ENCODE measurements around the gene SERTAD1.
"Not testable (repeated sequence)": the region's sequence is repeated elsewhere in the genome, so short reads cannot be mapped to it uniquely, and the experiment has no call there.

Gene SERTAD1

DNA sequence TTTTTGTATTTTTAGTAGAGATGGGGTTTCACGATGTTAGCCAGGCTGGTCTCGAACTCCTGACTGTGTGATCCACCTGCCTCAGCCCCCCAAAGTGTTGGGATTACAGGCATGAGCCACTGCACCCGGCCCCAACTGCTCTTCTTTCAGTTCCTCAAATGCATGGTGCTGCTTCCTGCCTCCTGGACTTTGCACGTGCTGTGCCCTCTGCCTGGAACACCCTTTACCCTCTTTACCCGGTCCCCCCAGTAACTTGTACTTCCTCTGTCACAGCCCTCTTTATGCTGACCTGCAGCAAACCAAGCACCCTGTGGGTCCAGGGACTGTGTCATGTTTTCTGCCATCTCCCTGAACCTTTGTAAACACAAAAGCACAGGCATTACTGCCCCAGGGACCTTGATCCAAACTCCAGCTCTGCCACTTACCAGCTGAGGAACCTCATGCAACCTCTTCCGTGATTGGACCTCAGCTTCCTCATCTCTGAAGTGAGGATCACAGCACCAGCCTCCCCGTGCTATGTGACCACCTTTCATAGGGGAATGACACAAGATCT, 36.0 kb upstream of the SERTAD1 start:
- ChIA-PET POLR2A (interaction anchor here (1.4 kb wide), 1 partner anchor 36 kb away, joined by 14 read pairs; the partner anchor contains the start of gene SERTAD1), CTCF (interaction anchor here (1.2 to 6.6 kb wide), 3 partner anchors 25 to 109 kb away, joined by 3 to 23 read pairs (median 3); no protein-coding TSS in a partner anchor)
- TF ChIP-seq, protein P1, sequence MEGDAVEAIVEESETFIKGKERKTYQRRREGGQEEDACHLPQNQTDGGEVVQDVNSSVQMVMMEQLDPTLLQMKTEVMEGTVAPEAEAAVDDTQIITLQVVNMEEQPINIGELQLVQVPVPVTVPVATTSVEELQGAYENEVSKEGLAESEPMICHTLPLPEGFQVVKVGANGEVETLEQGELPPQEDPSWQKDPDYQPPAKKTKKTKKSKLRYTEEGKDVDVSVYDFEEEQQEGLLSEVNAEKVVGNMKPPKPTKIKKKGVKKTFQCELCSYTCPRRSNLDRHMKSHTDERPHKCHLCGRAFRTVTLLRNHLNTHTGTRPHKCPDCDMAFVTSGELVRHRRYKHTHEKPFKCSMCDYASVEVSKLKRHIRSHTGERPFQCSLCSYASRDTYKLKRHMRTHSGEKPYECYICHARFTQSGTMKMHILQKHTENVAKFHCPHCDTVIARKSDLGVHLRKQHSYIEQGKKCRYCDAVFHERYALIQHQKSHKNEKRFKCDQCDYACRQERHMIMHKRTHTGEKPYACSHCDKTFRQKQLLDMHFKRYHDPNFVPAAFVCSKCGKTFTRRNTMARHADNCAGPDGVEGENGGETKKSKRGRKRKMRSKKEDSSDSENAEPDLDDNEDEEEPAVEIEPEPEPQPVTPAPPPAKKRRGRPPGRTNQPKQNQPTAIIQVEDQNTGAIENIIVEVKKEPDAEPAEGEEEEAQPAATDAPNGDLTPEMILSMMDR (IDR thresholded peaks at IDR 0.05; ENCODE audit: control extremely low read depth, extremely low read depth, low read depth, missing control alignments), result no peak
- DNase-seq (ENCODE audit: extremely low spot score), result no peak

DNA sequence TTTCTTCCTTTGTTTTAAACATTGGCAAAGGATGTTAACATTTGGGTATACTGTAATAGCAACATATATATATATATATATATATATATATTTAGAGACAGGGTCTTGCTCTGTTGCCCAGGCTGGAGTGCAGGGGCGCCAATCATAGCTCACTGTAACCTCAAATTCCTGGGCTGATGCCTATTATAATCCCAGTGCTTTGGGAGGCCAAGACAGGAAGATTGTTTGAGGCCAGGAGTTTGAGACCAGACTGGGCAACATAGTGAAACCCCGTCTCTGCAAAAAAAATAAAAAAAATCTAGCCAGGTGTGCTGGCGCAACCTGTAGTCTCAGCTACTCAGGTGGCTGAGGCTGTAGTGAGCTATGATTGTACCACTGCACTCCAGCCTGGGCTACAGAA, 34.4 kb upstream of the SERTAD1 start:
- ChIA-PET POLR2A (no interaction called here), CTCF (interaction anchor here (6.6 kb wide), 1 partner anchor 62 kb away, joined by 23 read pairs; no protein-coding TSS in a partner anchor)
- TF ChIP-seq, protein P1 (IDR thresholded peaks at IDR 0.05; ENCODE audit: control extremely low read depth, extremely low read depth, low read depth, missing control alignments), result no peak
- no peak for DNase-seq (ENCODE audit: extremely low spot score)

DNA sequence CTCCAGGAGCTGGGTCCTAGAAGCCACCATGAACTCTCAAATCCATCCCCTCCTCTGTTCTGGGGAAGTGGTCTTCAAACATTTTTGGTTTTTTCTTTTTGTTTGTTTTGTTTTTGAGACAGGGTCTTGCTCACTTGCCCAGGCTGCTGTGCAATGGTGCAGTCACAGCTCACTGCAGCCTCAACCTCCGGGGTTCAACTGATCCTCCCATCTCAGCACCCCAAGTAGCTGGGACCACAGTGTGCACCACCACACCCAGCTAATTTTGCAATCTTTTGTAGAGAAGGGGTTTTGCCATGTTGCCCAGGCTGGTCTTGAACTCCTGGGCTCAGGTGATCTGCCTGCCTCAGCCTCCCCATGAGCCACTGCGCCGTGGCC, 32.8 kb upstream of the SERTAD1 start:
- ChIA-PET CTCF (no interaction called here), POLR2A (no interaction called here)
- TF ChIP-seq, protein P1 (IDR thresholded peaks at IDR 0.05; ENCODE audit: control extremely low read depth, extremely low read depth, low read depth, missing control alignments), result no peak
- no peak for DNase-seq (ENCODE audit: extremely low spot score)

DNA sequence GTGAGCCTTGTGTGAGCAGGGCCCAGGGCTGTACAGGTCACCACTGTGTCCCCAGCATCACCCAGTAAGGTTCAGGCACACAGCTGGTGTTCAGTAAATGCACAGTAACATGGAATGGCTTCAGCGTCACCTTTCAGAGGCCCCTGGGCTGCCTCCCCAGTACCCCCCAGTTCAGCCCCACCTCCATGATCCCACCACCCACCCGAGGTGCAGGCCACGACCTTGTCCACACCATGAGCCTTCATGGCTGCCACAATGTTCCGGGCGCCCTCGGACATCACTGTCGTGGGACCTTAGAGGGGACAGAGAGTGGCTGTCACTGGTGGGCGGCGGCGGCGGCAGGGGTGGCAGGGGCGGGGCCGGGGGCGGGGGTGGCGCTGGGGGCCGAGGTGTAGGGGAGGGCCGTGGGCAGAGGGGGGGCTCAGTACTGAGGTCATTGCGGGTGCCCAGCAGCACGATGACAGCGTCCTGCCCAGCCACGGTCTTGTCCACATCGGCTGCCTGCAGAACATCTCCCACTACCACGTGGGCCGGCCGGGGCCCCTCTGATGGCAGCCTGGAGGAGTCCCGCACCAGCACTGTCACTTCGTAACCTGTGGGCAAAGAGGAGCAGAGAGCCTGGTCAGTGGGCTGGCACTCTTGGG, 32.3 kb upstream of the SERTAD1 start:
- TF ChIP-seq, protein P1 (IDR thresholded peaks at IDR 0.05; ENCODE audit: control extremely low read depth, extremely low read depth, low read depth, missing control alignments), result no peak
- POLR2A ChIA-PET, result no interaction called here
- no peak for DNase-seq (ENCODE audit: extremely low spot score)
- CTCF ChIA-PET, result interaction anchor here (1.2 kb wide), 1 partner anchor 10 kb away, joined by 3 read pairs; no protein-coding TSS in a partner anchor

DNA sequence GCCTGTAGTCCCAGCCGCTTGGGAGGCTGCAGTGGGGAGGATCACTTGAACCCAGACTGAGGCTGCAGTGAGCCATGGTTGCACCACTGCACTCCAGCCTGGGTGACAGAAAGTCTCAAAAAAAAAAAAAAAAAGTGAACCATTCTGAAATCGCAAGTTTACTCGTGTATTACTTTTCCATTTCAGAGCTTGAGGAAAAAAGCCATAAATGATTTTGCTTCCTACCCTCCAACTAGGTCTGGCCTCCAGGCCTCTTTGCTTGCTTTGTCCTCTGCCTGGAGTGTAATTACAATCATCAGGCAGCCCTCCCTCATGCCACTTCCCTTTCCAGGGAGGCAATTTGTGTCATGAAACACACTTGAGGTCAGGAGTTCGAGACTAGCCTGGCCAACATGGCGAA, 31.3 kb upstream of the SERTAD1 start:
- CTCF ChIA-PET, result interaction anchor here (1.2 to 5.1 kb wide), 2 partner anchors 7 to 9 kb away, joined by 3 to 52 read pairs; partner anchors contain the start of gene BLVRB
- TF ChIP-seq, protein P1 (IDR thresholded peaks at IDR 0.05; ENCODE audit: control extremely low read depth, extremely low read depth, low read depth, missing control alignments), result no peak
- POLR2A ChIA-PET, result interaction anchor here (0.5 kb wide), 1 partner anchor 39 kb away, joined by 11 read pairs; no protein-coding TSS in a partner anchor
- DNase-seq (ENCODE audit: extremely low spot score), result no peak

DNA sequence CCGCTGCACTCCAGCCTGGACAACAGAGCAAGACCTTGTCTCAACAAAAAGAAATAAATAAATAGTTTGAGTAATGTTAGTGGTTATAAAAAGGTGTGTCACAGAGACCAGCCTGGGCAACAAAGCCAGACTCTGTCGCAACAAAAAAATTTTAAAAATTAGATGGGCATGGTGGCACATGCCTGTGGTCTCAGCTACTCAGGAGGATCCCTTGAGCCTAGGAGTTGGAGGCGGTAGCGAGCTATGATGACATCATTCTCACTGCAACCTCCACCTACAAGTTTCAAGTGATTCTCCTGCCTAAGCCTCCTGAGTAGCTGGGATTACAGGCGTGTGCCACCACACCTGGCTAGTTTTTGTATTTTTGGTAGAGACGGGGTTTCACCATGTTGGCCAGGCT, 28.2 kb upstream of the SERTAD1 start:
- ChIA-PET CTCF (interaction anchor here (1.0 to 5.1 kb wide), 4 partner anchors 10 to 182 kb away, joined by 3 to 52 read pairs (median 7); partner anchors contain the start of gene BLVRB), POLR2A (interaction anchor here (1.6 kb wide), 1 partner anchor 12 kb away, joined by 4 read pairs; the partner anchor contains the start of gene BLVRB)
- DNase-seq (ENCODE audit: extremely low spot score), result not testable (repeated sequence)
